ENCODE results near the gene PRR14L. TPM values are rescaled to one million over a fixed set of nuclear protein-coding genes. Genes with fewer than 3 reads are reported as not detected.

Gene PRR14L
- total and polyA plus RNA-seq, 2 of the 13 experiments (the other 11 are each of a cell fraction or from before 2014, with no cell fraction given): 6.6 to 16.5 TPM

DNA sequence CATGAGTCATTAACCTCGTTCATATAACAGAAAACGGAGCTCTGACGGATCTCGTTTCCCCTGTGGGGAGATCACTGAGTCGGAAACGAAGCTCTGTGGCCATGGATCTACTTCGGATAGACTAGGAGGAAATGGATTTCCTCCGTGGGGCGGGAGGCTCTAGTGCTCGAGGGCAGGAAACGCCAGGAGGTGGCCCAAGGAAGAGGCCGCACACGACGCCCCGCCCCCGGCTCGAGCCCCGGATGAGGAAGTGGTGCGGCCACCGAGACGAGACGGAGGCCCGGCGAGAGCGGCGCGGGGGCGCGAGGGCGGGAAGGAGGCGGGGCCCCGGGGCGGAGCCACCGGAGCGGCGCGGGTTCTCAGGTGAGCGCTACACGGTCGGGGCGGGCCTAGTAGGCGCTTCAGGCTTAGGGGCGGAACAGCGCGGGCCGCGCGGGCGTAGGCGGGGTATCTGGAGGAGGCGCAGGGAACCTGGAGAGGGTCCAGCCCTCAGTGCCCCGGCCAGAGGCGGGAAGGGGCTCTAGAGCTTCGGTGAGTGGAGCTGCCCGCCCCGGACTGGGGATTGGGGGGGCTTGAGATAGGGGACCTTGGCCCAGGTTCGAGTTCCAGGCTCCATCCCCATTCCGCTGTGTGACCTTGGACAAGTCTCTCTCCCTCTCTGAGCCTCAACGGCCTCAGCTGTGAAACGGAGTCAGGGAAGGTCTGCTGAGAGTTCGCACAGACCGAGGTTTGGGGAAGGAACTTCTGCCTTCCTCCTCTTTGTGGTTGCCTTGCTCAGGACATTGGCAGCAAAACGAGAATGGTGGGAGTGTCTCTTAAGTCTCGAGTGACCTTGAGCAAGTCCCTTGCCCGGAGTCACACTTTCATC, 3.9 kb upstream of the PRR14L start, which contains the start of gene DEPDC5 (continued):
- no peak for TF ChIP-seq ZSCAN9 (CRISPR knock-in tag; IDR thresholded peaks at IDR 0.05; ENCODE audit: borderline replicate concordance)
- no peak for TF ChIP-seq TRIM24 (CRISPR knock-in tag; IDR thresholded peaks at IDR 0.05)
- no peak for TF ChIP-seq ZNF784 (CRISPR knock-in tag; IDR thresholded peaks at IDR 0.05; ENCODE audit: borderline replicate concordance)
- no peak for TF ChIP-seq PRMT3 (CRISPR knock-in tag; IDR thresholded peaks at IDR 0.05; ENCODE audit: borderline replicate concordance, low read depth)
- no peak for TF ChIP-seq TEAD3 (CRISPR knock-in tag; optimal IDR thresholded peaks at IDR 0.05; ENCODE audit: borderline replicate concordance)
- TF ChIP-seq SALL2 (CRISPR knock-in tag; IDR thresholded peaks at IDR 0.05): peak; percentile 69; the same call in 1 of the 2 replicates
- TF ChIP-seq NCOA2 (CRISPR knock-in tag; IDR thresholded peaks at IDR 0.05): peak; percentile 32; the same call in 1 of the 2 replicates
- TF ChIP-seq FOXP1 (IDR thresholded peaks at IDR 0.05): no peak
- 0 out of 2 replicates have a peak, but pooled peaks have one; percentile 7 for TF ChIP-seq FOXP1 (CRISPR knock-in tag; IDR thresholded peaks at IDR 0.05)
- TF ChIP-seq, protein P1, sequence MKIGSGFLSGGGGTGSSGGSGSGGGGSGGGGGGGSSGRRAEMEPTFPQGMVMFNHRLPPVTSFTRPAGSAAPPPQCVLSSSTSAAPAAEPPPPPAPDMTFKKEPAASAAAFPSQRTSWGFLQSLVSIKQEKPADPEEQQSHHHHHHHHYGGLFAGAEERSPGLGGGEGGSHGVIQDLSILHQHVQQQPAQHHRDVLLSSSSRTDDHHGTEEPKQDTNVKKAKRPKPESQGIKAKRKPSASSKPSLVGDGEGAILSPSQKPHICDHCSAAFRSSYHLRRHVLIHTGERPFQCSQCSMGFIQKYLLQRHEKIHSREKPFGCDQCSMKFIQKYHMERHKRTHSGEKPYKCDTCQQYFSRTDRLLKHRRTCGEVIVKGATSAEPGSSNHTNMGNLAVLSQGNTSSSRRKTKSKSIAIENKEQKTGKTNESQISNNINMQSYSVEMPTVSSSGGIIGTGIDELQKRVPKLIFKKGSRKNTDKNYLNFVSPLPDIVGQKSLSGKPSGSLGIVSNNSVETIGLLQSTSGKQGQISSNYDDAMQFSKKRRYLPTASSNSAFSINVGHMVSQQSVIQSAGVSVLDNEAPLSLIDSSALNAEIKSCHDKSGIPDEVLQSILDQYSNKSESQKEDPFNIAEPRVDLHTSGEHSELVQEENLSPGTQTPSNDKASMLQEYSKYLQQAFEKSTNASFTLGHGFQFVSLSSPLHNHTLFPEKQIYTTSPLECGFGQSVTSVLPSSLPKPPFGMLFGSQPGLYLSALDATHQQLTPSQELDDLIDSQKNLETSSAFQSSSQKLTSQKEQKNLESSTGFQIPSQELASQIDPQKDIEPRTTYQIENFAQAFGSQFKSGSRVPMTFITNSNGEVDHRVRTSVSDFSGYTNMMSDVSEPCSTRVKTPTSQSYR (CRISPR knock-in tag; IDR thresholded peaks at IDR 0.05; ENCODE audit: borderline replicate concordance): no peak
- no peak for TF ChIP-seq TSC22D2 (CRISPR knock-in tag; IDR thresholded peaks at IDR 0.05; ENCODE audit: borderline replicate concordance)
- peak; percentile 66; the same call in 1 of the 2 replicates for TF ChIP-seq YEATS4 (CRISPR knock-in tag; IDR thresholded peaks at IDR 0.05; ENCODE audit: borderline replicate concordance)
- TF ChIP-seq, protein P2, sequence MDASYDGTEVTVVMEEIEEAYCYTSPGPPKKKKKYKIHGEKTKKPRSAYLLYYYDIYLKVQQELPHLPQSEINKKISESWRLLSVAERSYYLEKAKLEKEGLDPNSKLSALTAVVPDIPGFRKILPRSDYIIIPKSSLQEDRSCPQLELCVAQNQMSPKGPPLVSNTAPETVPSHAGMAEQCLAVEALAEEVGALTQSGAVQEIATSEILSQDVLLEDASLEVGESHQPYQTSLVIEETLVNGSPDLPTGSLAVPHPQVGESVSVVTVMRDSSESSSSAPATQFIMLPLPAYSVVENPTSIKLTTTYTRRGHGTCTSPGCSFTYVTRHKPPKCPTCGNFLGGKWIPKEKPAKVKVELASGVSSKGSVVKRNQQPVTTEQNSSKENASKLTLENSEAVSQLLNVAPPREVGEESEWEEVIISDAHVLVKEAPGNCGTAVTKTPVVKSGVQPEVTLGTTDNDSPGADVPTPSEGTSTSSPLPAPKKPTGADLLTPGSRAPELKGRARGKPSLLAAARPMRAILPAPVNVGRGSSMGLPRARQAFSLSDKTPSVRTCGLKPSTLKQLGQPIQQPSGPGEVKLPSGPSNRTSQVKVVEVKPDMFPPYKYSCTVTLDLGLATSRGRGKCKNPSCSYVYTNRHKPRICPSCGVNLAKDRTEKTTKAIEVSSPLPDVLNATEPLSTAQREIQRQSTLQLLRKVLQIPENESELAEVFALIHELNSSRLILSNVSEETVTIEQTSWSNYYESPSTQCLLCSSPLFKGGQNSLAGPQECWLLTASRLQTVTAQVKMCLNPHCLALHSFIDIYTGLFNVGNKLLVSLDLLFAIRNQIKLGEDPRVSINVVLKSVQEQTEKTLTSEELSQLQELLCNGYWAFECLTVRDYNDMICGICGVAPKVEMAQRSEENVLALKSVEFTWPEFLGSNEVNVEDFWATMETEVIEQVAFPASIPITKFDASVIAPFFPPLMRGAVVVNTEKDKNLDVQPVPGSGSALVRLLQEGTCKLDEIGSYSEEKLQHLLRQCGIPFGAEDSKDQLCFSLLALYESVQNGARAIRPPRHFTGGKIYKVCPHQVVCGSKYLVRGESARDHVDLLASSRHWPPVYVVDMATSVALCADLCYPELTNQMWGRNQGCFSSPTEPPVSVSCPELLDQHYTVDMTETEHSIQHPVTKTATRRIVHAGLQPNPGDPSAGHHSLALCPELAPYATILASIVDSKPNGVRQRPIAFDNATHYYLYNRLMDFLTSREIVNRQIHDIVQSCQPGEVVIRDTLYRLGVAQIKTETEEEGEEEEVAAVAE (CRISPR knock-in tag; IDR thresholded peaks at IDR 0.05; ENCODE audit: borderline replicate concordance): no peak
- no peak for TF ChIP-seq XRCC5 (optimal IDR thresholded peaks at IDR 0.05; ENCODE audit: low read length)
- TF ChIP-seq FOXJ3 (CRISPR knock-in tag; IDR thresholded peaks at IDR 0.05; ENCODE audit: borderline replicate concordance): no peak
- TF ChIP-seq ZNF383 (CRISPR knock-in tag; IDR thresholded peaks at IDR 0.05; ENCODE audit: borderline replicate concordance): no peak
- TF ChIP-seq, protein P3, sequence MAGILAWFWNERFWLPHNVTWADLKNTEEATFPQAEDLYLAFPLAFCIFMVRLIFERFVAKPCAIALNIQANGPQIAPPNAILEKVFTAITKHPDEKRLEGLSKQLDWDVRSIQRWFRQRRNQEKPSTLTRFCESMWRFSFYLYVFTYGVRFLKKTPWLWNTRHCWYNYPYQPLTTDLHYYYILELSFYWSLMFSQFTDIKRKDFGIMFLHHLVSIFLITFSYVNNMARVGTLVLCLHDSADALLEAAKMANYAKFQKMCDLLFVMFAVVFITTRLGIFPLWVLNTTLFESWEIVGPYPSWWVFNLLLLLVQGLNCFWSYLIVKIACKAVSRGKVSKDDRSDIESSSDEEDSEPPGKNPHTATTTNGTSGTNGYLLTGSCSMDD (CRISPR knock-in tag; IDR thresholded peaks at IDR 0.05): no peak
- TF ChIP-seq ZNF329 (CRISPR knock-in tag; IDR thresholded peaks at IDR 0.05; ENCODE audit: low read depth): peak; percentile 25; the same call in 1 of the 2 replicates
- TF ChIP-seq ZNF543 (CRISPR knock-in tag; IDR thresholded peaks at IDR 0.05): peak; percentile 41; the same call in 1 of the 2 replicates
- TF ChIP-seq SIN3A (IDR thresholded peaks at IDR 0.05; ENCODE audit: borderline replicate concordance, low read depth, low read length): peak; percentile 86; the same call in 1 of the 2 replicates

Measured in HepG2 (cell line).